Mesenchymal stem cell (in vitro differentiated cells and primary cell): ENCODE measurements around the gene STK38.
A peak's percentile ranks its signal among the peaks of the same experiment; 100 is the strongest.

ENCODE experiments used
- DNase-seq: peaks from one replicate; pipeline ENCODE4 v3.0.0-alpha.2; 2013
- H2AFZ ChIP-seq: one replicate; pipeline ENCODE4 v1.6.1; 2013; ENCODE audit warnings: low read depth, mild to moderate bottlenecking, control low read depth, inconsistent platforms, low read length, moderate library complexity
- H2AK5ac ChIP-seq: 2 replicates; pipeline ENCODE4 v1.6.1; 2013; ENCODE audit warnings: low read length, moderate library complexity, mild to moderate bottlenecking, inconsistent platforms; ENCODE audit not compliant: severe bottlenecking
- H2BK120ac ChIP-seq: one replicate; pipeline ENCODE4 v1.6.1; 2013; ENCODE audit warnings: low read depth, mild to moderate bottlenecking, inconsistent platforms, low read length, moderate library complexity
- H2BK12ac ChIP-seq, 2 experiments: one replicate each; pipeline ENCODE4 v1.6.1; 2013; ENCODE audit warnings: inconsistent platforms in 2 of 2, low read length in 2 of 2, mild to moderate bottlenecking in 2 of 2, moderate library complexity in 2 of 2, control low read depth in 1 of 2
- H2BK15ac ChIP-seq: one replicate; pipeline ENCODE4 v1.6.1; 2013; ENCODE audit warnings: mild to moderate bottlenecking, low read depth, inconsistent platforms; ENCODE audit not compliant: poor library complexity, severe bottlenecking
- H2BK5ac ChIP-seq: 2 replicates; pipeline ENCODE4 v1.6.1; 2013; ENCODE audit warnings: low read depth, mild to moderate bottlenecking, low read length, control low read depth, inconsistent platforms; ENCODE audit not compliant: poor library complexity, severe bottlenecking
- H3K14ac ChIP-seq, 2 experiments: one replicate each; pipeline ENCODE4 v1.6.1; 2013; ENCODE audit warnings: inconsistent platforms in 2 of 2, low read length in 2 of 2, control low read depth in 1 of 2, mild to moderate bottlenecking in 1 of 2, moderate library complexity in 1 of 2
- H3K18ac ChIP-seq, 2 experiments: one replicate each; pipeline ENCODE4 v1.6.1; 2013; ENCODE audit warnings: inconsistent platforms in 2 of 2, low read length in 2 of 2, control low read depth in 1 of 2, low read depth in 1 of 2, mild to moderate bottlenecking in 1 of 2
- H3K23ac ChIP-seq, 2 experiments: one replicate each; pipeline ENCODE4 v1.6.1; 2013; ENCODE audit warnings: inconsistent platforms in 2 of 2, low read length in 2 of 2, mild to moderate bottlenecking in 2 of 2, moderate library complexity in 2 of 2, control low read depth in 1 of 2
- H3K27ac ChIP-seq: 2 replicates; pipeline ENCODE4 v1.5.1; 2013; ENCODE audit warnings: mild to moderate bottlenecking, moderate library complexity, low read length, control low read depth, inconsistent platforms; ENCODE audit not compliant: poor library complexity, severe bottlenecking
- H3K27me3 ChIP-seq, 2 experiments: 2 replicates each; pipeline versions ENCODE4 v1.6.1 to v1.7.0; 2013; ENCODE audit warnings: low read length in 2 of 2, mild to moderate bottlenecking in 2 of 2, moderate library complexity in 2 of 2, control low read depth in 1 of 2, inconsistent platforms in 1 of 2; ENCODE audit not compliant: control insufficient read depth in 1 of 2, insufficient read depth in 1 of 2
- H3K36me3 ChIP-seq, 2 experiments: 2 replicates each; pipeline versions ENCODE4 v1.6.1 to v1.7.0; 2013; ENCODE audit warnings: low read length in 2 of 2, control low read depth in 1 of 2, inconsistent platforms in 1 of 2, low read depth in 1 of 2, mild to moderate bottlenecking in 1 of 2; ENCODE audit not compliant: insufficient read depth in 2 of 2, control insufficient read depth in 1 of 2
- H3K4ac ChIP-seq, 2 experiments: one replicate each; pipeline ENCODE4 v1.6.1; 2013; ENCODE audit warnings: inconsistent platforms in 2 of 2, low read length in 2 of 2, mild to moderate bottlenecking in 2 of 2, moderate library complexity in 2 of 2, control low read depth in 1 of 2, low read depth in 1 of 2
- H3K4me1 ChIP-seq: 2 replicates; pipeline ENCODE4 v1.6.1; 2013; ENCODE audit warnings: low read depth, low read length, control low read depth; ENCODE audit not compliant: control insufficient read depth, insufficient read depth
- H3K4me2 ChIP-seq: 2 replicates; pipeline ENCODE4 v1.6.1; 2013; ENCODE audit warnings: low read length, mild to moderate bottlenecking, inconsistent platforms; ENCODE audit not compliant: poor library complexity, severe bottlenecking
- H3K4me3 ChIP-seq, 2 experiments: 2 replicates each; pipeline versions ENCODE4 v1.5.1 to v1.7.0; 2013; ENCODE audit warnings: low read length in 2 of 2, mild to moderate bottlenecking in 2 of 2, control low read depth in 1 of 2, low read depth in 1 of 2; ENCODE audit not compliant: insufficient read depth in 1 of 2
- H3K79me1 ChIP-seq: replicated peaks from 2 replicates; pipeline ENCODE4 v1.6.1; 2013; ENCODE audit warnings: mild to moderate bottlenecking, control low read depth, low read length, inconsistent platforms; ENCODE audit not compliant: poor library complexity, severe bottlenecking
- H3K9ac ChIP-seq: 2 replicates; pipeline ENCODE4 v1.7.0; 2013; ENCODE audit warnings: mild to moderate bottlenecking, low read length, moderate library complexity
- H3K9me3 ChIP-seq: 2 replicates; pipeline ENCODE4 v1.7.0; 2013; ENCODE audit warnings: mild to moderate bottlenecking, low read length; ENCODE audit not compliant: control insufficient read depth
- H4K8ac ChIP-seq: one replicate; pipeline ENCODE4 v1.6.1; 2013; ENCODE audit warnings: inconsistent platforms, mild to moderate bottlenecking, low read length, moderate library complexity
- H4K91ac ChIP-seq: one replicate; pipeline ENCODE4 v1.6.1; 2013; ENCODE audit warnings: mild to moderate bottlenecking, low read length, inconsistent platforms
- WGBS: methylation state at CpG from one replicate; pipeline ENCODE4 v1.1.7; 2013; ENCODE audit warnings: mixed read lengths; 5-methylcytosine and 5-hydroxymethylcytosine counted together

STK38 gene

GRCh38 chr6:36464233-36464632 lies 83.0 kb downstream of the STK38 start:
- H3K23ac ChIP-seq, result no peak overlapping the region
- no peak overlapping the region for H3K14ac ChIP-seq
- H3K79me1 ChIP-seq, result peaks cover 10% of the 10 kb centered on the region
- no peak overlapping the region for H2BK5ac ChIP-seq
- peaks cover 0 to 5% of the 10 kb centered on the region in 2 experiments for H3K36me3 ChIP-seq
- H2BK12ac ChIP-seq, result no peak overlapping the region
- no peaks in the 10 kb centered on the region for H3K27me3 ChIP-seq
- H4K91ac ChIP-seq, result no peak overlapping the region
- no peak overlapping the region for H2BK120ac ChIP-seq
- H2AK5ac ChIP-seq, result no peak overlapping the region
- DNase-seq, result no peak
- WGBS, result 100% methylated on average over 1 of the region's 1 CpG
- no peak overlapping the region for H3K4me2 ChIP-seq
- no peaks in the 10 kb centered on the region for H3K9me3 ChIP-seq
- no peak overlapping the region for H3K9ac ChIP-seq
- H3K4me1 ChIP-seq, result peaks cover 5% of the 10 kb centered on the region
- no peak overlapping the region for H3K18ac ChIP-seq
- no peak overlapping the region for H3K4ac ChIP-seq
- no peak overlapping the region for H3K4me3 ChIP-seq
- H2AFZ ChIP-seq, result no peak overlapping the region
- H4K8ac ChIP-seq, result no peak overlapping the region
- H2BK15ac ChIP-seq, result no peak overlapping the region
- no peak overlapping the region for H3K27ac ChIP-seq

- Histone ChIP-seq H4K91ac (no peak overlapping the region), H4K8ac (no peak overlapping the region), H2BK5ac (no peak overlapping the region), H2BK120ac (no peak overlapping the region), H3K4me1 (peaks cover 3% of the 10 kb centered on the region), H3K27ac (peak overlapping the region; percentile 53), H2AK5ac (no peak overlapping the region), H3K4ac (no peak overlapping the region), H3K14ac (peak overlapping the region in 1 of 2 experiments; percentile 41), H3K79me1 (peaks cover 10% of the 10 kb centered on the region), H3K27me3 (no peaks in the 10 kb centered on the region), H3K4me2 (no peak overlapping the region), H3K4me3 (no peak overlapping the region), H3K18ac (no peak overlapping the region), H3K36me3 (peaks cover 0 to 5% of the 10 kb centered on the region in 2 experiments), H3K9ac (no peak overlapping the region), H2BK15ac (no peak overlapping the region), H3K23ac (no peak overlapping the region), H2BK12ac (no peak overlapping the region), H2AFZ (no peak overlapping the region), H3K9me3 (no peaks in the 10 kb centered on the region)
- no peak for DNase-seq
- WGBS, result no CpG with 5 or more reads among the region's 1 CpG
Observed at GRCh38 chr6:36463676-36464075, 83.6 kb downstream of the STK38 start.

GRCh38 chr6:36461646-36462045 lies 85.6 kb downstream of the STK38 start:
- Histone ChIP-seq H3K4ac (no peak overlapping the region), H3K4me2 (no peak overlapping the region), H3K9me3 (no peaks in the 10 kb centered on the region), H3K4me1 (peaks cover 3% of the 10 kb centered on the region), H2BK120ac (no peak overlapping the region), H3K79me1 (peaks cover 11% of the 10 kb centered on the region), H4K91ac (no peak overlapping the region), H3K9ac (no peak overlapping the region), H2AK5ac (no peak overlapping the region), H3K18ac (no peak overlapping the region), H3K23ac (no peak overlapping the region), H2BK12ac (no peak overlapping the region), H2AFZ (no peak overlapping the region), H3K27ac (no peak overlapping the region), H3K14ac (no peak overlapping the region), H2BK15ac (no peak overlapping the region), H4K8ac (no peak overlapping the region), H3K36me3 (peaks cover 0 to 12% of the 10 kb centered on the region in 2 experiments), H3K27me3 (no peaks in the 10 kb centered on the region), H3K4me3 (no peak overlapping the region), H2BK5ac (no peak overlapping the region)
- DNase-seq, result no peak
- 100% methylated on average over 1 of the region's 3 CpGs for WGBS

GRCh38 chr6:36460916-36461315 lies 86.4 kb downstream of the STK38 start:
- Histone ChIP-seq H3K36me3 (peaks cover 0 to 14% of the 10 kb centered on the region in 2 experiments), H3K9ac (no peak overlapping the region), H4K8ac (no peak overlapping the region), H3K27me3 (no peaks in the 10 kb centered on the region), H2BK15ac (no peak overlapping the region), H2BK5ac (no peak overlapping the region), H3K9me3 (no peaks in the 10 kb centered on the region), H3K79me1 (peaks cover 9% of the 10 kb centered on the region), H3K23ac (no peak overlapping the region), H2BK12ac (no peak overlapping the region), H3K4me1 (peaks cover 3% of the 10 kb centered on the region), H3K4ac (no peak overlapping the region), H2AK5ac (no peak overlapping the region), H3K18ac (no peak overlapping the region), H4K91ac (no peak overlapping the region), H2AFZ (no peak overlapping the region), H2BK120ac (no peak overlapping the region), H3K14ac (no peak overlapping the region), H3K4me2 (no peak overlapping the region), H3K4me3 (no peak overlapping the region), H3K27ac (no peak overlapping the region)
- DNase-seq, result no peak
